Large intestine (tissue), 3 donors: ENCODE measurements around the gene PLA2G15. TPM values are rescaled to one million over a fixed set of nuclear protein-coding genes. Genes with fewer than 3 reads are reported as not detected.

Source experiments
- DNase-seq, 2 donors: peaks; one replicate each; pipeline versions ENCODE4 v3.0.0 to v3.0.0-alpha.2; 2013
- H3K27ac ChIP-seq: one replicate; pipeline ENCODE4 v1.5.1; 2013; ENCODE audit warnings: low read length
- H3K27me3 ChIP-seq: 2 replicates; pipeline ENCODE4 v1.6.1; 2013; ENCODE audit warnings: low read length; ENCODE audit not compliant: control insufficient read depth, insufficient read depth
- H3K36me3 ChIP-seq: 2 replicates; pipeline ENCODE4 v1.6.1; 2013; ENCODE audit warnings: low read length; ENCODE audit not compliant: control insufficient read depth, insufficient read depth
- H3K4me1 ChIP-seq: one replicate; pipeline ENCODE4 v1.6.1; 2013; ENCODE audit warnings: low read length; ENCODE audit not compliant: control insufficient read depth, insufficient read depth
- H3K4me3 ChIP-seq: one replicate; pipeline ENCODE4 v1.5.1; 2013; ENCODE audit warnings: low read length
- H3K9me3 ChIP-seq: one replicate; pipeline ENCODE4 v1.6.1; 2013; ENCODE audit warnings: mild to moderate bottlenecking, low read depth, low read length, moderate library complexity; ENCODE audit not compliant: control insufficient read depth
- WGBS: methylation state at CpG from one replicate; pipeline ENCODE4 v1.1.5; 2013; ENCODE audit warnings: low lambda C conversion rate; ENCODE audit not compliant: insufficient coverage; 5-methylcytosine and 5-hydroxymethylcytosine counted together
- polyA plus RNA-seq: library from polyadenylated mRNA; unstranded; fragments of 120-200 nt; gene quantifications from one replicate; pipeline ENCODE4 v1.2.1, GENCODE V29; 2013

Gene PLA2G15
- polyA plus RNA-seq, 1 donor, result 18.7 TPM

DNA sequence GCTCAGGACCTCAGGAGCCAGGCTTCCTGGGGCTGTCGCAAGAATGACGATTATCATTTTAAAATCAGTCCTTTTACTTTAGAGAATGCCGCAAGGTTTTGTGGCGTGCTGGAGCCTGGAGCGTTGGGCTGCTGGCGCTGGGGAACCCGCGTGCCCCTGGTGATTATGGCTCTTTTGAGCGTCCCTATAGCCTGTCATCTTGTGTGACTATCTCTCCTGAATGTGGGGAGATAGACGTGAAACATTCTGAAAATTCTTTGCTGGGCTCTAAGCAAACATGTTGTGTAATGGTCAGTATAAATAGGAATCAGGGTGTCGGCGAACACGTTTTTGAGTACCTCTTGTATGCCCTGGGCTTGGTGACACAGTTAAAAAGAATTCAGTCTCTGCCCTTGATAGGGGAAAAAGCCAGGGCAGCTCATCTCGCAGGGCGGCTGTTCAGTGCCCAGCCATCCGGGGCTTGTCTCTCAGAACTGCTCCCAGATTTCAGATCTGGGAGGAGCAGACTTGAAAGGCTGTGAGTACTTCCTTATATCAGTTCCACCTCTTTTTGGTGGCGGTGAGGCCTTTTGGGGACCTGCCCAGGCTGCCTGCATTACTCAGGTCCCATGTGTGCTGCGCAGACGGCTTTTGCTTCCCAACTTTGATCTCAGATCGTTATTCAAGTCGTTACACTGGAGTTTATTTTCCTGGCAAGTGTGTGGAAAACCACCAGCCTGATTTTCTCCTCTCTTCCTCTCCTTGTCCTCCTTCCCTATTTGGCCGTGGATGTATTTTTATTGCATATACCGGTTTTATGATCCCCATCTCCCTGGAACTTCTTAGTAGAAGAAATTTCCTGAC is 20.1 kb downstream of the PLA2G15 start:
- 10% methylated on average over 5 of the region's 23 CpGs for WGBS
- H3K36me3 ChIP-seq, result peaks cover 4% of the 10 kb centered on the region
- peak overlapping the region; percentile 84 for H3K27ac ChIP-seq
- peaks cover 31% of the 10 kb centered on the region for H3K4me1 ChIP-seq
- peak overlapping the region; percentile 69 for H3K4me3 ChIP-seq
- no peaks in the 10 kb centered on the region for H3K27me3 ChIP-seq
- peak; percentile 62 to 89 for DNase-seq
- no peaks in the 10 kb centered on the region for H3K9me3 ChIP-seq

DNA sequence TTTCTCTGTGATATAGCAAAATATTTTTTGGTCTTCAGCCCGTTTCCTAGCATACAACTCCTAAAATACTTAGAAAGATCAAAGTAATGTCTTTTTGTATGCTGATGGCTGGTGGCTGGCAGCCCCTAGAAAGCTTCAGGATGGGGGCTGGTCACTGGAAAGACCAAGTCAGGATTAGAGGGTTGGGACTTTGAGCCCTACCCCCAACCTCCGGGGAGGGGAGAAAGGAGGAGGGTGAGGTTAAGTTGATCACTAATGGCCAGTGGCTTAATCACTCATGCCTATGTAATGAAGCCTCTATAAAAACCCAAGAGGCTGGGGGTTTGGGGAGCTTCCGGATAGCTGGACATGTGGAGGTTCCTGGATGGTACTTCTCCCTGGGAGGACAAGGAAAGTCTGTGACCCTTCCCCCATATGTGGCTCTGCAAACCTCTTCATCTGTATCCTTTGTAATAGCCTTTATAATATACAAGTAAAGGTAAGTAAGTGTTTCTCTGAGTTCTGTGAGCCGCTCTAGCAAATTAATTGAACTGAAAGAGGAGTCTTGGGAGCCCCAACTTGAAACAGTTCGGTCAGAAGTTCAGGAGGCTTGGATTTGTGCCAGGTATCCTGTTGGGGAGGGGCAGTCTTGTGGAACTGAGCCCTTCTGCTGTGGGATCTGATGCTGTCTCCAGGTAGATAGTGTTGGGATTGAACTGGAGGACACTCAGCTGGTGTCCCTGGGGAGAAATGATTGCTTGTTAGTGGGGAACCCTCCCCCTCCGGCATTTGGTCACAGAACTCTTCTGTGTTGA is 22.6 kb downstream of the PLA2G15 start:
- Histone ChIP-seq H3K4me1 (peaks cover 39% of the 10 kb centered on the region), H3K27ac (peak overlapping the region; percentile 41), H3K4me3 (no peak overlapping the region), H3K36me3 (no peaks in the 10 kb centered on the region), H3K9me3 (no peaks in the 10 kb centered on the region), H3K27me3 (no peaks in the 10 kb centered on the region)
- peak in 1 of 2 donors; percentile 65 for DNase-seq
- 33% methylated on average over 1 of the region's 6 CpGs for WGBS

DNA sequence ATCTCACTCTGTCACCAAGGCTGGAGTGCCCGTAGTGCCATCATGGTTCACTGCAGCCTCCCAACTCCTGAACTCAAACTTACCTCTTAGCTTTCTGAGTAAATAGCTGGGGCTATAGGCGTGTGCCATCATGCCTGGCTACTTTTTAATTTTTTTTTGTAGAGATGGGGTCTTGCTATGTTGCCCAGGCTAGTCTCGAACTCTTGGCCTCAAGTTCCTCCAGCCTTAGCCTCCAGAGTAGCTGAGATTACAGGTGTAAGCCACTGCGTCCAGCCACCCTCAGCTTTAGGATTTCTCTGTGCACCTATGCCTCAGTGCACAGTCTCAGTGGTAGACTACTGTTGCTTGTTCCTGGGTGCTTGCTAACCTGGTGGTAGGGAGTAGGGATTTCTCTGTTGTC is 24.6 kb downstream of the PLA2G15 start:
- no peaks in the 10 kb centered on the region for H3K9me3 ChIP-seq
- WGBS, result 100% methylated on average over 1 of the region's 4 CpGs
- DNase-seq, result no peak
- H3K4me3 ChIP-seq, result no peak overlapping the region
- H3K27ac ChIP-seq, result no peak overlapping the region
- H3K4me1 ChIP-seq, result peaks cover 35% of the 10 kb centered on the region
- H3K36me3 ChIP-seq, result peaks cover 11% of the 10 kb centered on the region
- no peaks in the 10 kb centered on the region for H3K27me3 ChIP-seq

DNA sequence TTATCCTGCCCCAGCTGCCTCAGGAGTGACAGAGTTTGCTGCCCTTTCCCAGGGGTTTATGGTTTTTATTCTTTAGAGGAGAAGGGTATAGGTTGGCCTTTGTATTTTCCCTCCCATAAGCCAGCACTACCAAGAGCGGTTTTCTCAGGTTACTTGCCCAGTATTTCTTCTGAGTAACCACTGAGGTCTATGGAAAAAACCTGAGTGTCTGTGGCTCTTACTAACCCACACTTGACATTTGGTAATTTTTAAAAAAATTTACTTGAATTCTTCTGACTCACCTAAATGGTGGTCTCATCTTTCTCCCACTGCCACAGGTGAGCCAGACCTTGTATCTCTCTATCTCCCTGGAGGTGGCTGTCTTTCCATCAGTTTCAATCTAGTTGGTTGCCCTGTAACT is 25.2 kb downstream of the PLA2G15 start:
- no peak overlapping the region for H3K27ac ChIP-seq
- H3K36me3 ChIP-seq, result peaks cover 14% of the 10 kb centered on the region
- no peak for DNase-seq
- H3K27me3 ChIP-seq, result no peaks in the 10 kb centered on the region
- no peak overlapping the region for H3K4me3 ChIP-seq
- H3K4me1 ChIP-seq, result peaks cover 30% of the 10 kb centered on the region
- no CpG with 5 or more reads among the region's 1 CpG for WGBS
- no peaks in the 10 kb centered on the region for H3K9me3 ChIP-seq

DNA sequence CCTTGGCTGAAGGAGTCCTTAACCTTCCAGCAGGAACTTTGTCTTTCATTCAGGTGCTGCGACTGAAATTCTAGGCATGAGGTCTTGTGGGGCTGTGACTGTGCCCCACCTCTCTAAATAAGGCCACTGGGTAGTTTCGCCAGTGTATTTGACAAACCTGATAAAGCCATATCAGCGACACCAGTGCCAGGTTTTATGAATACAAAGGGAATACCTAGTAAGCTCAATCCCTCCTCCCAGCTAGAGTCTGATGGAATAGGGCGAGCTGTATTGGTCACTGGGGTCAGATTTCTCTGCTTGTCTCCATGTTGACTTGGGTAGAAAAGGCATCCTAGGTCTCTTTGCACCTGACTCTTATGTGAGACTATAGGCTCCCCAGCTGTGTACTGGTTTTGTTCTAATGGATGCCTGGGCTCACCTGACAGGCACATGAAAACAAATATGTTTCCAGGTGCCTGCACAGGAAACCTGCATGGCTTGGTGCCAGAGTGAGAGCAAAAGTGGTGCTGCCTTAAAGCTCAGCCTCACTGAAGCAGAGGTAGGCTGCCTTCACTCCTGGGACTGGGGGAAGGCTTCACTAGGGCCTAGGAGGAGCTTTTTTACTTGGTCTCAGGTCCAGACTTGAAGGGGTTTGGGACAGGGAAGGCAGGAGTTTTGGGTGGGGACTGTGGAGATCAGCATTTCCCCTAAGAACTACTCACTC is 27.5 kb downstream of the PLA2G15 start:
- Histone ChIP-seq H3K9me3 (no peaks in the 10 kb centered on the region), H3K36me3 (peaks cover 14% of the 10 kb centered on the region), H3K4me1 (peaks cover 16% of the 10 kb centered on the region), H3K27ac (no peak overlapping the region), H3K4me3 (no peak overlapping the region), H3K27me3 (no peaks in the 10 kb centered on the region)
- no CpG with 5 or more reads among the region's 4 CpGs for WGBS
- DNase-seq, result peak in 1 of 2 donors; percentile 36

DNA sequence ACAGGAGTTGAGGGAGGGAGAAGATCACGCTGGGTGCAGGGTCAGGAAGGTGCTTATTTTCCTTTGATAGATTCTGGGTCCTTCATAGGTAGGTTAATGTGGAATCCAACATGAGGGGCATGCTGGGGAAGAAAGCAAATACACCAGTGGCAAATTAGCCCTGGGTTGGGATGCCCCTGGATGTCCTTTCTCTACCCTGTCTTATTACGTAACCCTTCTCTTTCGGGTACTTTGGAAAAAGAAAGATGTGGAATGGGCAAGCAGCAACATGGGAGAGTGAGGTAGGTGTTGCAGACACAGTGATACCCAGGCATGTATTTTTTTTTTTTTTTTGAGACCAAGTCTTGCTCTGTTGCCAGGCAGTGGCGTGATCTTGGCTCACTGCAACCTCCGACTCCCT is 28.3 kb downstream of the PLA2G15 start:
- DNase-seq, result no peak
- H3K27ac ChIP-seq, result no peak overlapping the region
- H3K9me3 ChIP-seq, result no peaks in the 10 kb centered on the region
- H3K27me3 ChIP-seq, result no peaks in the 10 kb centered on the region
- no peak overlapping the region for H3K4me3 ChIP-seq
- peaks cover 13% of the 10 kb centered on the region for H3K4me1 ChIP-seq
- no CpG with 5 or more reads among the region's 5 CpGs for WGBS
- peaks cover 14% of the 10 kb centered on the region for H3K36me3 ChIP-seq

DNA sequence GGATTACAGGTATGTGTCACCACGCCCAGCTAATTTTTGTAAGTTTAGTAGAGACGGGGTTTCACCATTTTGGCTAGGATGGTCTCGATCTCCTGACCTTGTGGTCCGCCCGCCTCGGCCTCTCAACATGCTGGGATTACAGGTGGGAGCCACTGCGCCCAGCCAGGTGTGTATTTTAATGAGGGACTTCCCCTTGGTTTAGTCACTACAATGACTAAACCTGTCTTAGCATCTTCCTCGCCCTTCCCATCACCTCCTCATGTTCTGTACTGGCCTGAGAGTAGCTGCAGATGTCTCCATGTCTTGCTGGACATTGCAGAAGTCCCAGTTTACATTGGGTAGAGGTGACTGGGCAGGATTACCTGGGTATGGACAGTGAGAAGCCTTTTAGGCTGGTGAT is 28.7 kb downstream of the PLA2G15 start:
- no peaks in the 10 kb centered on the region for H3K9me3 ChIP-seq
- H3K27me3 ChIP-seq, result no peaks in the 10 kb centered on the region
- DNase-seq, result no peak
- H3K27ac ChIP-seq, result no peak overlapping the region
- peaks cover 14% of the 10 kb centered on the region for H3K36me3 ChIP-seq
- peaks cover 13% of the 10 kb centered on the region for H3K4me1 ChIP-seq
- H3K4me3 ChIP-seq, result no peak overlapping the region
- 100% methylated on average over 2 of the region's 8 CpGs for WGBS

DNA sequence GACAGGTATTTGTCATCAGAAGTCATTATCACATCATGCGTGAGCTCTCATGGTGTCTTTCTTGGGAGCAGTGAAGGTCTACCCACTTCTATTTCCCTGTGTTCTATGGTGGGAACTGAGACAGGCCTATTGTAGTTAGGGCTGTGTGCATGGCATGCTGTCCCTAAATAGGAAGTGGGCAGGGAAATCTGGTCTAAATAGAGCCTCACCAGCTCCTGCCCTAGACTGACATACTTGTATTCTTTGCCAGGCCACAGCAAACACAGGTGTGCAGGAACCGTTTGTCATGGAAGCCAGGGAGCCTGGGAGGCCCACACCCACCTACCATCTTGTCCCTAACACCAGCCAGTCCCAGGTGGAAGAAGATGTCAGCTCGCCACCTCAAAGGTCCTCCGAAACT is 29.3 kb downstream of the PLA2G15 start:
- Histone ChIP-seq H3K27me3 (no peaks in the 10 kb centered on the region), H3K36me3 (peaks cover 14% of the 10 kb centered on the region), H3K27ac (no peak overlapping the region), H3K4me3 (no peak overlapping the region), H3K9me3 (no peaks in the 10 kb centered on the region), H3K4me1 (peaks cover 13% of the 10 kb centered on the region)
- DNase-seq, result no peak
- WGBS, result 100% methylated on average over 1 of the region's 4 CpGs

DNA sequence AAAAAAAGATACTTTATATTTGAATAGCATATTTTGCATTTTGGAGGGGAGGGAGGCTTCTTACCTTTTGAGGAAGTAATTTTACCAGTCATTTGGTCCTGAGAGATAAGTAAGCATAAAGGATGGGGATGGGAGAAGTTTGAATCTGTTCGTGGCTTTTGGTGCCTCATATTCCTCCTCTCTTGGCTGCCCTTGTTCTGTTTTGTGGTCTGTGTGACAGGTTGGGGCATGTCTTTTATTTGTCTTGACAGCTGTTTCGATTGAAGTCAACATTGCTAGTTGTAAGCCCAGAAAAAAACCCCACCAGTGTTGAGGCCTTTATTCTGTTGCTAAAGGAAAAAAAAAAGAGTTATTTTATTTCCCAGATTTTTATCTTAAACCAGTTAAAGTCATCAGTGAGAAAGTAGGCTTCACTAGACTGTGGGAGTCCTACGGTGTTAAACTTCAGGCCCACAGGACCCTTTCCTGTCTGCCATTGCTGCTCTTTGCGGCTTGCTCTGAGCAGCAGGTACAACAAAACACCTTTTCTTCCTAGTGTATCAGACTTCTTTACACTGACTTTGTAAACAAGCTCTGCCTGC is 30.5 kb downstream of the PLA2G15 start:
- WGBS, result 40% methylated on average over 1 of the region's 4 CpGs
- DNase-seq, result no peak
- Histone ChIP-seq H3K36me3 (peaks cover 14% of the 10 kb centered on the region), H3K4me1 (peaks cover 13% of the 10 kb centered on the region), H3K27ac (no peak overlapping the region), H3K4me3 (no peak overlapping the region), H3K9me3 (no peaks in the 10 kb centered on the region), H3K27me3 (no peaks in the 10 kb centered on the region)

DNA sequence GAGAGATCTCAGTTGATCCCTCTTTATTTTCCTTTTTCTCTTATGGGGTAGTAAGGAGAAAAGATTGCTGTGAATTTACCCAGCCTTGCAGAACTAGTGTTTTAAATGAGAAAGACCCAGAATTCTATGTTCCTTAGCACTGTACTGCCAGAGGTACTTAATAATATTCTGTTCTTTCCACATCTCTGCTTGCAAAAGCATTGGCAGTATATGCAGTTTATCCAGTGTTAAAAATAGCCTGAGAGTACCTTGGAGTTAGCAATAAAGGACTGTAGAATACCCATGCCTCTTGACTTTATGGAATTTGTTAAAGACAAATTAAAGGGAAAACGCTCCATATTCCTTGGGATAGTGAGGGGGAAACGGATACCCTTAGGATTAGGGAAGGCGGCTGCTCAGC is 31.1 kb downstream of the PLA2G15 start:
- no peak for DNase-seq
- H3K4me3 ChIP-seq, result no peak overlapping the region
- H3K27me3 ChIP-seq, result no peaks in the 10 kb centered on the region
- no CpG with 5 or more reads among the region's 3 CpGs for WGBS
- peaks cover 14% of the 10 kb centered on the region for H3K36me3 ChIP-seq
- H3K27ac ChIP-seq, result no peak overlapping the region
- H3K9me3 ChIP-seq, result no peaks in the 10 kb centered on the region
- H3K4me1 ChIP-seq, result peaks cover 13% of the 10 kb centered on the region
